HFF-Myc (cell line): ENCODE data around the gene SHROOM2.
A peak's percentile ranks its signal among the peaks of the same experiment; 100 is the strongest.

Source experiments
- DNase-seq: peaks from one replicate; pipeline ENCODE4 v3.0.0-alpha.2; 2011; ENCODE audit warnings: low read depth; ENCODE audit errors: extremely low read depth
- H3K4me3 ChIP-seq: replicated peaks from 2 replicates; pipeline ENCODE4 v1.5.1; 2011; ENCODE audit warnings: low read depth, mild to moderate bottlenecking, control low read depth, low read length
- TF ChIP-seq, protein P1 (sequence below): IDR thresholded peaks from 2 replicates; pipeline ENCODE4 v1.5.1; 2012; ENCODE audit warnings: mild to moderate bottlenecking, low read depth, low read length, control low read depth; ENCODE audit errors: missing control alignments

The SHROOM2 gene

GRCh38 chrX:9785944-9786797 lies at the start of gene SHROOM2:
Gene SHROOM2, plus strand, starts transcription at chrX:9786429. Its CDS starts 117 bp downstream, at chrX:9786546.
- H3K4me3 ChIP-seq, result peak within 1 kb of the TSS; percentile 35
- no peak for DNase-seq
- TF ChIP-seq, protein P1, sequence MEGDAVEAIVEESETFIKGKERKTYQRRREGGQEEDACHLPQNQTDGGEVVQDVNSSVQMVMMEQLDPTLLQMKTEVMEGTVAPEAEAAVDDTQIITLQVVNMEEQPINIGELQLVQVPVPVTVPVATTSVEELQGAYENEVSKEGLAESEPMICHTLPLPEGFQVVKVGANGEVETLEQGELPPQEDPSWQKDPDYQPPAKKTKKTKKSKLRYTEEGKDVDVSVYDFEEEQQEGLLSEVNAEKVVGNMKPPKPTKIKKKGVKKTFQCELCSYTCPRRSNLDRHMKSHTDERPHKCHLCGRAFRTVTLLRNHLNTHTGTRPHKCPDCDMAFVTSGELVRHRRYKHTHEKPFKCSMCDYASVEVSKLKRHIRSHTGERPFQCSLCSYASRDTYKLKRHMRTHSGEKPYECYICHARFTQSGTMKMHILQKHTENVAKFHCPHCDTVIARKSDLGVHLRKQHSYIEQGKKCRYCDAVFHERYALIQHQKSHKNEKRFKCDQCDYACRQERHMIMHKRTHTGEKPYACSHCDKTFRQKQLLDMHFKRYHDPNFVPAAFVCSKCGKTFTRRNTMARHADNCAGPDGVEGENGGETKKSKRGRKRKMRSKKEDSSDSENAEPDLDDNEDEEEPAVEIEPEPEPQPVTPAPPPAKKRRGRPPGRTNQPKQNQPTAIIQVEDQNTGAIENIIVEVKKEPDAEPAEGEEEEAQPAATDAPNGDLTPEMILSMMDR, result no peak

GRCh38 chrX:9737363-9737762 lies 48.9 kb upstream of the SHROOM2 start:
- TF ChIP-seq, protein P1, result no peak
- H3K4me3 ChIP-seq, result no peak overlapping the region
- DNase-seq, result no peak

DNA sequence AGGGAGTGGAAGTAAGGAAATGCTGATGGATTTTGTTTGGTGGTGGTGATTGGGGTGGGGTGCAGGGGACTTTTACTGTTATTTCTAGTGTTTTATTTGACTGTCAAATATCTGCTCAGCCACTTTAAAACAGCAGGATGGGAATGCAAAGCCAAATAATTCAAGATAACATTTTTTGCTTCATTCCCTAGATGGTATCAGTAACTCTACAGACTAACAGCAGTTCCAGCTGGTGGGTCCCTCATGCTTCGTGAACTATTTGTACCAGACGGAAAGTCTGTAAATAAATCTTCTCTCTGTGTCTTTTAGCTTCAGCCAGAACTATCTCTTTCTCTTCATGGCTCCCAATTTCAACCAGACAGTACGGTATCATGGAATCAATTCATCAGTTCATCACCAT lies 48.1 kb upstream of the SHROOM2 start:
- no peak for DNase-seq
- TF ChIP-seq, protein P1, result no peak
- H3K4me3 ChIP-seq, result no peak overlapping the region

- no peak overlapping the region for H3K4me3 ChIP-seq
- TF ChIP-seq, protein P1, result no peak
- no peak for DNase-seq
These were observed 47.1 kb upstream of the SHROOM2 start for GRCh38 chrX:9739130-9739529.

GRCh38 chrX:9745417-9746115 lies 40.7 kb upstream of the SHROOM2 start:
- TF ChIP-seq, protein P1, result no peak
- no peak for DNase-seq
- H3K4me3 ChIP-seq, result no peak overlapping the region

- TF ChIP-seq, protein P1, result no peak
- H3K4me3 ChIP-seq, result no peak overlapping the region
- no peak for DNase-seq
These were observed 39.9 kb upstream of the SHROOM2 start for GRCh38 chrX:9746148-9746888.
